ENCODE results near the gene PLEKHF1.

GRCh38 chr19:29672319-29672932, 7.2 kb downstream of the PLEKHF1 start:
- TF ChIP-seq CTCF (IDR thresholded peaks at IDR 0.05) (no peak), EZH2 (IDR thresholded peaks at IDR 0.05; ENCODE audit: borderline replicate concordance, insufficient read depth, low read depth, low read length, poor library complexity, severe bottlenecking) (no peak)
